ENCODE results near the gene POLE. TPM values are rescaled to one million over a fixed set of nuclear protein-coding genes. Genes with fewer than 3 reads are reported as not detected.

POLE gene
- total and polyA plus RNA-seq, 10 of the 15 experiments (the other 5 are each of a cell fraction or from before 2014, with no cell fraction given) = 2.3 to 103 (median 37.1) TPM

DNA sequence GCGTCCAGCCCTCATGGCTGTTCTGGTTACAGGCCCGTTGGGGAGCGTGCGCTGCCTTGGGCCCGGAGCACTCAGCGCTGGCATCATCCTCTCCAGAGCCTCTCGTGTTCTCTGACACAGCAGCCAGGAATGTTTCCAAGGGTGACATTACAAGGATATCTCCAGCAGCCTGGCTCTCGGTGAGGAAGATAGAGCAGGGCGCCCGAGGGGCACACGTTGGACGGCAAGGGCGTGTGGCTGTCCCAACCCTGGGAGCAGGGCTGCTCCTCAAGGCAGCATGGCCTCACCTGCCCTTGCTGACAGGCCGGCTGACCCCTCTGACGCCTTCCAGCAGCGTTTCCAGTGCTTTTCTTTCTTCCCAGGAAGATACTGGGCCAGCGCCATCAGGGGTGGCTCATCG, 91.1 kb downstream of the POLE start:
- Histone ChIP-seq H3K4me1 (ENCODE audit: control insufficient read depth, insufficient read depth, low read length) (no peaks in the 10 kb centered on the region), H3K9me3 (replicated peaks; ENCODE audit: control insufficient read depth, insufficient read depth, low read length) (no peaks in the 10 kb centered on the region), H3K36me3 (ENCODE audit: control insufficient read depth in 2 of 2, insufficient read depth in 2 of 2, low read length in 1 of 2) (no peaks in the 10 kb centered on the region), H3K79me2 (ENCODE audit: control insufficient read depth, insufficient read depth, low read length) (no peaks in the 10 kb centered on the region), H3K27me3 (replicated peaks in 1 of 2; ENCODE audit: control insufficient read depth in 2 of 2, insufficient read depth in 2 of 2, low read length in 1 of 2) (no peaks in the 10 kb centered on the region), H3K9ac (ENCODE audit: control insufficient read depth, insufficient read depth, low read length) (no peak overlapping the region), H4K20me1 (ENCODE audit: control insufficient read depth, insufficient read depth) (no peaks in the 10 kb centered on the region), H2AFZ (ENCODE audit: control insufficient read depth, low read depth, low read length) (no peak overlapping the region), H3K4me3 (no peak overlapping the region), H3K4me2 (ENCODE audit: control insufficient read depth, insufficient read depth) (no peak overlapping the region), H3K27ac (ENCODE audit: control insufficient read depth, insufficient read depth) (no peak overlapping the region)
- ChIA-PET CTCF (interaction anchor here (1.6 kb wide), 1 partner anchor 19 kb away, joined by 5 read pairs; no protein-coding TSS in a partner anchor), RAD21 (ENCODE audit: unreplicated experiment) (no interaction called here), POLR2A (no interaction called here), SMC1A (ENCODE audit: uncharacterized antibody, unreplicated experiment) (interaction anchor here (0.9 kb wide), 1 partner anchor 114 kb away, joined by 4 read pairs; no protein-coding TSS in a partner anchor)
- intact Hi-C loops (cut with micrococcal nuclease; ENCODE audit: unreplicated experiment) (no loop called here), in situ Hi-C loops (cut with MboI) (no loop called here)
- FAIRE-seq = no peak
- ATAC-seq = no peak
- no TSS peak for BruUV-seq (replicated peaks)
- DNase-seq (ENCODE audit: low read depth, low spot score) = no peak
- TF ChIP-seq ZNF592 (IDR thresholded peaks at IDR 0.05) (no peak), ZZZ3 (IDR thresholded peaks at IDR 0.05; ENCODE audit: control insufficient read depth, insufficient read length, low read depth) (no peak), MTA3 (IDR thresholded peaks at IDR 0.05; ENCODE audit: borderline replicate concordance, low read length) (no peak), TAF1 (IDR thresholded peaks at IDR 0.05; ENCODE audit: borderline replicate concordance, low read depth, low read length) (no peak), SMARCA5 (IDR thresholded peaks at IDR 0.05) (no peak), SPI1 (IDR thresholded peaks at IDR 0.05; ENCODE audit: borderline replicate concordance, insufficient read depth, low read depth, low read length) (no peak), POLR2A (IDR thresholded peaks at IDR 0.05; ENCODE audit: low read depth, low read length) (no peak), NR2C1 (IDR thresholded peaks at IDR 0.05) (no peak), SMAD5 (IDR thresholded peaks at IDR 0.05; ENCODE audit: low read depth) (no peak)
- WGBS (ENCODE audit: insufficient coverage, insufficient replicate concordance, low lambda C conversion rate, missing lambda C conversion rate) = 74% methylated on average over 18 of the region's 18 CpGs

Data from GM12878 (cell line).